Gastrocnemius medialis (tissue), 4 donors: ENCODE measurements around the gene TMEM266. TPM values are rescaled to one million over a fixed set of nuclear protein-coding genes. Genes with fewer than 3 reads are reported as not detected.

ENCODE experiments used
- ATAC-seq, 2 donors: fragments of 150-250 bp; one replicate each; pipeline ENCODE4 v1.9.1; 2016
- DNase-seq, 2 donors: peaks; one replicate each; pipeline ENCODE4 v3.0.0-alpha.2; 2019
- H3K27ac ChIP-seq, 4 donors: fragments of 200-600 bp; sonication (generic); 1 replicate in 1 of 4; 2 replicates in 3 of 4; pipeline ENCODE4 v1.5.1; 2016 to 2018; ENCODE audit warnings: mild to moderate bottlenecking in 2 of 4, moderate library complexity in 1 of 4
- H3K27me3 ChIP-seq, 3 donors: fragments of 200-600 bp; sonication (generic) in 2 of 3; 1 replicate in 1 of 3; 2 replicates in 2 of 3; pipeline versions ENCODE4 v1.5.1 to v1.6.0; 2016 to 2019; ENCODE audit warnings: mild to moderate bottlenecking in 1 of 3, moderate library complexity in 1 of 3
- H3K36me3 ChIP-seq, 2 donors: fragments of 200-600 bp; sonication (generic) in 1 of 2; one replicate each; pipeline ENCODE4 v1.5.1; 2017 to 2018
- H3K4me1 ChIP-seq, 2 donors: fragments of 200-600 bp; sonication (generic) in 1 of 2; one replicate each; pipeline ENCODE4 v1.5.1; 2016 to 2017; ENCODE audit warnings: mild to moderate bottlenecking in 2 of 2
- H3K4me3 ChIP-seq, 4 donors: fragments of 200-600 bp; sonication (generic) in 3 of 4; 1 replicate in 1 of 4; 2 replicates in 3 of 4; pipeline ENCODE4 v1.5.1; 2016 to 2019; ENCODE audit warnings: mild to moderate bottlenecking in 2 of 4
- H3K9me3 ChIP-seq, 3 donors: fragments of 200-600 bp; sonication (generic) in 2 of 3; 1 replicate in 1 of 3; 2 replicates in 2 of 3; pipeline ENCODE4 v1.5.1; 2016 to 2019
- POLR2A ChIP-seq, 2 donors: fragments of 450-650 bp; IDR thresholded peaks; one replicate each; pipeline ENCODE4 v1.6.1; 2017; ENCODE audit warnings: antibody characterized with exemption in 2 of 2, mild to moderate bottlenecking in 2 of 2, moderate library complexity in 2 of 2
- in situ Hi-C, 4 donors: fragments of 200-750 bp; cut with MboI; loops; one replicate each; pipeline versions ENCODE4 v1.15.0 to v1.8.0; 2017; ENCODE audit warnings: low sequenced_read_pairs in 4 of 4
- intact Hi-C: fragments of 100-400 bp; cut with DNase I; formaldehyde crosslinking; loops from one replicate; pipeline ENCODE4 v1.15.1; 2023; ENCODE audit warnings: low total_unique reads
- total RNA-seq, 4 donors: library from RNA; depleted of rRNA; stranded (reverse); fragments of >200 nt; gene quantifications; one replicate each; pipeline versions ENCODE4 v1.1.0 to v1.2.3, GENCODE V29; 2016
- TF ChIP-seq, protein P1 (sequence below), 5 experiments: fragments of 450-650 bp in 3 of 5; fragments of 200-600 bp in 2 of 5; sonication (generic) in 2 of 5; IDR thresholded peaks in 4 of 5; conservative IDR thresholded peaks in 1 of 5; 1 replicate in 4 of 5; 2 replicates in 1 of 5; pipeline ENCODE4 v1.5.1; 2016 to 2019; ENCODE audit warnings: antibody characterized with exemption in 5 of 5, mild to moderate bottlenecking in 3 of 5, moderate library complexity in 3 of 5

Gene TMEM266
- total RNA-seq, 4 donors from 2014 or later: 3.6 to 17.1 (median 11.7) TPM

- intact Hi-C loops (no loop called here), in situ Hi-C loops (no loop called here)
- ATAC-seq (no peak), DNase-seq (no peak)
- Histone ChIP-seq H3K9me3 (no peaks in the 10 kb centered on the region), H3K27me3 (no peaks in the 10 kb centered on the region), H3K4me3 (no peak overlapping the region), H3K36me3 (peaks cover 0 to 15% of the 10 kb centered on the region in 2 donors), H3K27ac (no peak overlapping the region), H3K4me1 (peaks cover 7 to 8% of the 10 kb centered on the region in 2 donors)
- TF ChIP-seq, protein P1, sequence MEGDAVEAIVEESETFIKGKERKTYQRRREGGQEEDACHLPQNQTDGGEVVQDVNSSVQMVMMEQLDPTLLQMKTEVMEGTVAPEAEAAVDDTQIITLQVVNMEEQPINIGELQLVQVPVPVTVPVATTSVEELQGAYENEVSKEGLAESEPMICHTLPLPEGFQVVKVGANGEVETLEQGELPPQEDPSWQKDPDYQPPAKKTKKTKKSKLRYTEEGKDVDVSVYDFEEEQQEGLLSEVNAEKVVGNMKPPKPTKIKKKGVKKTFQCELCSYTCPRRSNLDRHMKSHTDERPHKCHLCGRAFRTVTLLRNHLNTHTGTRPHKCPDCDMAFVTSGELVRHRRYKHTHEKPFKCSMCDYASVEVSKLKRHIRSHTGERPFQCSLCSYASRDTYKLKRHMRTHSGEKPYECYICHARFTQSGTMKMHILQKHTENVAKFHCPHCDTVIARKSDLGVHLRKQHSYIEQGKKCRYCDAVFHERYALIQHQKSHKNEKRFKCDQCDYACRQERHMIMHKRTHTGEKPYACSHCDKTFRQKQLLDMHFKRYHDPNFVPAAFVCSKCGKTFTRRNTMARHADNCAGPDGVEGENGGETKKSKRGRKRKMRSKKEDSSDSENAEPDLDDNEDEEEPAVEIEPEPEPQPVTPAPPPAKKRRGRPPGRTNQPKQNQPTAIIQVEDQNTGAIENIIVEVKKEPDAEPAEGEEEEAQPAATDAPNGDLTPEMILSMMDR (IDR thresholded peaks at IDR 0.05 in 4 of 5, conservative IDR thresholded peaks at IDR 0.05 in 1 of 5): no peak
- TF ChIP-seq POLR2A (IDR thresholded peaks at IDR 0.05): no peak
These were observed 162.4 kb downstream of the TMEM266 start for GRCh38 chr15:76222159-76222558.

DNA sequence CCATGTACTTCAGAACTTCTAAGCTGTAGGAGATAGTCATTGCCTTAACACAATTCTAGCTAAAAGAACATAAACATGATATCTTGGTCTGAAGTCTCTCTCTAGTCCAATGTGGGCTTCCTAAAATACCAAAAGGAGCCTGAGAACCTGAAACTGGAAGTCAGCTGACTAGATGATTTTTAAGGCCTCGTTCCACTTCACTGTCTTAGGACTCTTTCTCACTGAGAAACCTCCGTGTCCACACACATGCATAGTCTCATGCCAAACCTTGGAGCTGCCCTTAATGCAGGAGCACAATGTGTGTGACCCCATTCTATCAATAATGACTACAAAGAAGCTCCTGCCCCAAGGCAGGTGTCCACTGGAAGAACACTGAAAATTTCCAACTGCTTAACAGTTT, 163.7 kb downstream of the TMEM266 start:
- in situ Hi-C loops: no loop called here
- Histone ChIP-seq H3K27ac (no peak overlapping the region), H3K4me3 (no peak overlapping the region), H3K4me1 (no peaks in the 10 kb centered on the region), H3K9me3 (no peaks in the 10 kb centered on the region), H3K36me3 (peaks cover 0 to 22% of the 10 kb centered on the region in 2 donors), H3K27me3 (no peaks in the 10 kb centered on the region)
- ATAC-seq (no peak), DNase-seq (no peak)
- no peak for TF ChIP-seq POLR2A (IDR thresholded peaks at IDR 0.05)
- TF ChIP-seq, protein P1 (IDR thresholded peaks at IDR 0.05 in 4 of 5, conservative IDR thresholded peaks at IDR 0.05 in 1 of 5): no peak
- intact Hi-C loops: no loop called here

- ATAC-seq (no peak), DNase-seq (no peak)
- peaks cover 0 to 5% of the 10 kb centered on the region in 2 donors for H3K4me1 ChIP-seq
- intact Hi-C loops: no loop called here
- H3K36me3 ChIP-seq: peaks cover 0 to 24% of the 10 kb centered on the region in 2 donors
- in situ Hi-C loops: no loop called here
- no peak overlapping the region for H3K27ac ChIP-seq
- no peak for TF ChIP-seq POLR2A (IDR thresholded peaks at IDR 0.05)
- TF ChIP-seq, protein P1 (IDR thresholded peaks at IDR 0.05 in 4 of 5, conservative IDR thresholded peaks at IDR 0.05 in 1 of 5): no peak
- H3K9me3 ChIP-seq: no peaks in the 10 kb centered on the region
- H3K27me3 ChIP-seq: no peaks in the 10 kb centered on the region
- no peak overlapping the region for H3K4me3 ChIP-seq
These were observed 169.5 kb downstream of the TMEM266 start for GRCh38 chr15:76229266-76229665.

DNA sequence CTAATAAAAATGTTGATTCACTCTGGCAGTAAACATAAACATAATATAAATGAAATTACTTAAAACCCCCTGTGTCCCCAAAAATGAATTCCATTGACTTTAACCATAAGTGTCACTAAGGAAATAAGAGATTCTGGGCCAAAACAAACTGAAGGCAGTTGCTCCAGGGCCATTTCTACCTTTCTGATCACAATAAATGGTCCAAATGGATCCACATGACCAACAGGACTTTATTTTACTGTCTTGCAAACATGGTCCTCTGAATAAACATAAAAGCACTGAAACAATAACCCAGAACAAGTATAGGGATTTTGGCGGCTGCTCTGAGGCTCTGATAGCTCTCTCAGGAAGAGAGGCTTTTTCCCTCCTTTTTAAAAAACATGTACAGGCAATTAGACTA, 174.1 kb downstream of the TMEM266 start:
- H3K36me3 ChIP-seq: peaks cover 0 to 9% of the 10 kb centered on the region in 2 donors
- H3K27me3 ChIP-seq: no peaks in the 10 kb centered on the region
- H3K4me1 ChIP-seq: peaks cover 5 to 7% of the 10 kb centered on the region in 2 donors
- in situ Hi-C loops (no loop called here), intact Hi-C loops (loop anchor here (2.0 to 10.0 kb wide), 3 partner anchors 43 to 631 kb away; no protein-coding TSS in a partner anchor)
- no peak for DNase-seq
- no peaks in the 10 kb centered on the region for H3K9me3 ChIP-seq
- H3K27ac ChIP-seq: no peak overlapping the region
- no peak for ATAC-seq
- no peak overlapping the region for H3K4me3 ChIP-seq
- TF ChIP-seq POLR2A (IDR thresholded peaks at IDR 0.05): no peak
- TF ChIP-seq, protein P1 (IDR thresholded peaks at IDR 0.05 in 4 of 5, conservative IDR thresholded peaks at IDR 0.05 in 1 of 5): no peak
